Activated T-helper 2 cell treated with anti-CD3 and anti-CD28 coated beads, Interferon-gamma antibody, Interleukin-2, Interleukin-4, amounts not matched to agents 10 μg/mL and 5 μg/mL and 100 μg/mL, durations not matched to agents 14 hours and 24 hours and 36 hours (primary cell): Measurements from ENCODE around the gene HTR3A. TPM values are rescaled to one million over a fixed set of nuclear protein-coding genes. Genes with fewer than 3 reads are reported as not detected.
"Not testable (repeated sequence)": the region's sequence is repeated elsewhere in the genome, so short reads cannot be mapped to it uniquely, and the experiment has no call there.

Source experiments
- DNase-seq: peaks from one replicate; pipeline ENCODE4 v3.0.0; 2021; ENCODE audit warnings: low spot score
- H3K27ac Mint-ChIP-seq: one replicate; pipeline ENCODE4 v1.8.0; 2021; ENCODE audit warnings: mixed read lengths
- H3K27me3 Mint-ChIP-seq: one replicate; pipeline ENCODE4 v1.8.0; 2021; ENCODE audit warnings: low read depth, mixed read lengths
- H3K36me3 Mint-ChIP-seq: one replicate; pipeline ENCODE4 v1.8.0; 2021; ENCODE audit warnings: low read depth, mixed read lengths
- H3K4me1 Mint-ChIP-seq: one replicate; pipeline ENCODE4 v1.8.0; 2021; ENCODE audit warnings: low read depth, mixed read lengths
- H3K4me3 Mint-ChIP-seq: one replicate; pipeline ENCODE4 v1.8.0; 2021; ENCODE audit warnings: low read depth, mild to moderate bottlenecking, moderate library complexity, mixed read lengths
- H3K9me3 Mint-ChIP-seq: one replicate; pipeline ENCODE4 v1.8.0; 2021; ENCODE audit warnings: mixed read lengths
- intact Hi-C: fragments of 100-400 bp; cut with micrococcal nuclease; formaldehyde crosslinking; loops from one replicate; pipeline ENCODE4 v1.15.1; 2023
- total RNA-seq: library from RNA; stranded (reverse); gene quantifications from 2 replicates; pipeline ENCODE4 v1.2.3, GENCODE V29; 2022

The HTR3A gene
- not detected in 2 replicates for total RNA-seq

DNA sequence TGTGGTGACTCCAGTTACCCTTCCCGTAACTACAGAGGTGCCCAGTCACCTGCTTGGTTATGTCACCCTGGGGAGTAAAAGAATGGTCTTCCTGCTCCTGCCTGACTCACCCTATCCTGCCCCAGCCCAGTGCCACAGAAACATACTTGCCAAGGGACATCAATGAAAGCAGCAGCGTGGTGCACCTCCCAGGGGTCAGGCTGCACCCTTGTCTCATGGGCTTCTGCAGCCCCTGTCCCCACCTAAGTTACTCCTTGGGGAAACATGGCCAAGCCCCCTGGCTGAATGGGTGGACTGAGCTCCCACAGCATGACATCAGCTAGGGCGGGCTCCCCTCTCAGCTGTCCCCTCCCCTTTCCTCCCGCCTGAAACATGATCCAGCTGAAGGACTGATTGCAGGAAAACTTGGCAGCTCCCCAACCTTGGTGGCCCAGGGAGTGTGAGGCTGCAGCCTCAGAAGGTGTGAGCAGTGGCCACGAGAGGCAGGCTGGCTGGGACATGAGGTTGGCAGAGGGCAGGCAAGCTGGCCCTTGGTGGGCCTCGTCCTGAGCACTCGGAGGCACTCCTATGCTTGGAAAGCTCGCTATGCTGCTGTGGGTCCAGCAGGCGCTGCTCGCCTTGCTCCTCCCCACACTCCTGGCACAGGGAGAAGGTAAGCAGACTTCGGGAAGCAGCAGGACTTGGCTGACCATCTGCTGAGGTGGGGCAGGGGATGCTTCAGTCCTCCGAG is at the start of gene HTR3A:
TSS of gene HTR3A (plus strand) at position 368 of the 730 bp plus-strand sequence. CDS start at position 586, 218 bp downstream.
- Mint-ChIP-seq H3K9me3 (no peaks in the 10 kb centered on the region), H3K4me3 (no peak within 1 kb of the TSS), H3K4me1 (peaks cover 2% of the 10 kb centered on the region), H3K36me3 (no peaks in the 10 kb centered on the region), H3K27ac (no peak within 1 kb of the TSS), H3K27me3 (peaks cover 2% of the 10 kb centered on the region)
- DNase-seq = no peak
- intact Hi-C loops = no loop called here

DNA sequence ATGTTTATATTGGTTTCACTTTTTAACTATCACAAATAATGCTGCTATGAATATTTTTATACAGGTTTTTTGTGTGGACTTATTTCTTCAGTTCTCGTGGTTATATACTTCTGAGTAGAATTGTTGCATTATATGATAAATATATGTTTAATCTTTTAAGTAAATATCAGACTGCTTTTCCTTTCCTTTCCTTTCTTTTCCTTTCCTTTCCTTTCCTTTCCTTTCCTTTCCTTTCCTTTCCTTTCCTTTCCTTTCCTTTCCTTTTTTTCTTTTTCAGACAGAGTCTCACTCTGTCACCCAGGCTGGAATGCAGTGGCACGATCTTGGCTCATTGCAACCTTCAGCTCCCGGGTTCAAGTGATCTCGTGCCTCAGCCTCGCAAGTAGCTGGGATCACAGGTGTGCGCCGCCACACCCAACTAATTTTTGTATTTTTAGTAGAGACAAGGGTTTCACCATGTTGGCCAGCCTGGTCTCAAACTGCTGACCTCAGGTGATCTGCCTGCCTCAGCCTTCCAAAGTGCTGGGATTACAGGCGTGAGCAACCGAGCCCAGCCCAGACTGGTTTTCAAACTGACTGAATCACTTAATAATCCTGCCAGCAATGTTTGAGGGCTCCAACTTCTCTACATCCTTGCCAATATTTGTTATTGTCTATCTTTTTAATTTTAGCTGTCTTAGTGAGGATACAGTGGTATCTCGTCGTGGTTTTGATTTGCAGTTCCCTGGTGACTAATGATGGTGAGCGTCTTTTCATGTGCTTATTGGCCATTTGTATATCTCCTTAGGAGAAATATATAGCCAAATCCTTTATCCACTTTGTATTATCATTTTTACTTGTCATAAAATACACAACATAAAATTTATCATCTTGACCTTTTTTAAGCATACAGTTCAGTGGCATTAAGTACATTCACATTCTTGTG is 48.4 kb upstream of the HTR3A start:
- H3K27ac Mint-ChIP-seq = no peak overlapping the region
- no peaks in the 10 kb centered on the region for H3K27me3 Mint-ChIP-seq
- H3K9me3 Mint-ChIP-seq = no peaks in the 10 kb centered on the region
- no peak for DNase-seq
- H3K36me3 Mint-ChIP-seq = no peaks in the 10 kb centered on the region
- H3K4me1 Mint-ChIP-seq = no peaks in the 10 kb centered on the region
- H3K4me3 Mint-ChIP-seq = no peak overlapping the region
- intact Hi-C loops = no loop called here

DNA sequence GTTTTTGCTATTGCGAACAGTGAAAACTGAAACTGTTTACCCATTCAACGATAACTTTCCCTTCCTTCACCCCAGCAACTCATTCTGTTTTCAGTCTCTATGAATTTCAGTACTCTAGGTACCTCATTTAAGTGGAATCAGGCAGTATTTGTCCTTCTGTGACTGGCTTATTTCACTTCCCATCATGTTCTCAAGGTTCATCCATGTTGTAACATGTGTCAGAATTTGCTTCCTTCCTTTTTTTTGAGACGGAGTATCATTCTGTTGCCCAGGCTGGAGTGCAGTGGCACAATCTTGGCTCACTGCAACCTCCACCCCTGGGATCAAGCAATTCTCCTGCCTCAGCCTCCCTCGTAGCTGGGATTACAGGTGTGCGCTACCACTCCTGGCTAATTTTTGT is 46.6 kb upstream of the HTR3A start:
- no peaks in the 10 kb centered on the region for H3K4me1 Mint-ChIP-seq
- intact Hi-C loops = no loop called here
- no peak overlapping the region for H3K27ac Mint-ChIP-seq
- no peaks in the 10 kb centered on the region for H3K27me3 Mint-ChIP-seq
- DNase-seq = no peak
- no peaks in the 10 kb centered on the region for H3K36me3 Mint-ChIP-seq
- H3K9me3 Mint-ChIP-seq = no peaks in the 10 kb centered on the region
- no peak overlapping the region for H3K4me3 Mint-ChIP-seq

GRCh38 chr11:113932788-113933187 is 42.1 kb upstream of the HTR3A start:
- Mint-ChIP-seq H3K27me3 (peaks cover 6% of the 10 kb centered on the region), H3K36me3 (no peaks in the 10 kb centered on the region), H3K4me3 (no peak overlapping the region), H3K27ac (no peak overlapping the region), H3K4me1 (no peaks in the 10 kb centered on the region), H3K9me3 (no peaks in the 10 kb centered on the region)
- no peak for DNase-seq
- intact Hi-C loops = no loop called here

DNA sequence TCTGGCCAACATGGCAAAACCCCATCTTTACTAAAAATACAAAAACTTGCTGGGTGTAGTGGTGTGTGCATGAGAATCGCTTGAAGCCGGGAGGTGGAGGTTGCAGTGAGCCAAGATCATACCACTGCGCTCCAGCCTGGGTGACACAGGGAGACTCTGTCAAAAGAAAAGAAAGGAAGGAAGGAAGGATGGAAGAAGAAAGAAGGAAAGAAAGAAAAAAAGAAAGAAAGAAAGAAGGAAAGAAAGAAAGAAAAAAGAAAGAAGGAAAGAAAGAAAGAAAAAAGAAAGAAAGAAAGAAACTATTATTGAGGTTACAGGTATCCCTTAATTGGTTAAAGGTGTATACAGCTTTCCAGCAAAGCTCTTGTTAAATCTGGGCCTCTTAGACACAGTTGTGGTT is 40.7 kb upstream of the HTR3A start:
- H3K9me3 Mint-ChIP-seq, H3K4me1 Mint-ChIP-seq, DNase-seq, H3K27ac Mint-ChIP-seq, H3K27me3 Mint-ChIP-seq, intact Hi-C loops, H3K36me3 Mint-ChIP-seq, H3K4me3 Mint-ChIP-seq: not testable (repeated sequence)

DNA sequence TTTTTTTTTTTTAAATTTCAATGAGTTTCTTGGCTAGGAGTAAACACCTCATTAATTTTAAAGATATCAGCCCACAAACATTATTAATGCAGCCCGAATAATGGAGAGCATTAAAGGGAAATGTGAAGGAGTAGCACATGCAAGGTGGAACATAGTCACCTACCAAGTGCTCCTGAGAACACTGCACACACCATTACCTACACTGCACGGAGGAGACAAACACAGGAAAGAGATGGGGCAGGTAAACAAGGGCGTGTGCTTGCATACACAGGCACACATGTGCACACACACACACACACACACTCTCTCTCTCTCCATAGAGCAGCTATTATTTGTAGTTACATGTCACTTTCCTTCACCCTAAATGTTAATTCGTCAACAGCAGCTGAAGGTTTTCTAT is 40.1 kb upstream of the HTR3A start:
- Mint-ChIP-seq H3K4me3 (no peak overlapping the region), H3K9me3 (no peaks in the 10 kb centered on the region), H3K27ac (no peak overlapping the region), H3K36me3 (no peaks in the 10 kb centered on the region), H3K27me3 (peaks cover 6% of the 10 kb centered on the region), H3K4me1 (no peaks in the 10 kb centered on the region)
- DNase-seq = no peak
- intact Hi-C loops = no loop called here

DNA sequence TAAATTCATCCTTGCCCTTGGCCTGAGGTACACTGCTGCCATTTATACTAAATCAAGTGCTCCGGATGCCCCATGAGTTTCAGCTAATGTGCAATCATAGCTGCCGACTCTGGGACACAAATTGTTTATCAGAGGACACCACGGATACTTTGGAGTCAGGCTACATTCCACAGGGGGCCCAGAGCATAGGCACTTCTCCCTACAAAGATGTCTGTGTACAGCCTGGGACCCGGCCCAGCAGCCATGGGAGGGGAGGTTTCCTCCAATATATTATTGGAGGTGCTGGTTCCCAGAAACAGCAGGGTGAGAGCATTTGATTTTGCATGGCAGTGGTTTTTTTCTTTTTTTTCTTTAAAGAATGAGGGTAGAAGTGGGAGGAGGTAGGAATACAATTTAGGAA is 39.0 kb upstream of the HTR3A start:
- H3K9me3 Mint-ChIP-seq = no peaks in the 10 kb centered on the region
- H3K27ac Mint-ChIP-seq = no peak overlapping the region
- peaks cover 6% of the 10 kb centered on the region for H3K27me3 Mint-ChIP-seq
- H3K36me3 Mint-ChIP-seq = no peaks in the 10 kb centered on the region
- no peak for DNase-seq
- H3K4me1 Mint-ChIP-seq = no peaks in the 10 kb centered on the region
- intact Hi-C loops = no loop called here
- H3K4me3 Mint-ChIP-seq = no peak overlapping the region

DNA sequence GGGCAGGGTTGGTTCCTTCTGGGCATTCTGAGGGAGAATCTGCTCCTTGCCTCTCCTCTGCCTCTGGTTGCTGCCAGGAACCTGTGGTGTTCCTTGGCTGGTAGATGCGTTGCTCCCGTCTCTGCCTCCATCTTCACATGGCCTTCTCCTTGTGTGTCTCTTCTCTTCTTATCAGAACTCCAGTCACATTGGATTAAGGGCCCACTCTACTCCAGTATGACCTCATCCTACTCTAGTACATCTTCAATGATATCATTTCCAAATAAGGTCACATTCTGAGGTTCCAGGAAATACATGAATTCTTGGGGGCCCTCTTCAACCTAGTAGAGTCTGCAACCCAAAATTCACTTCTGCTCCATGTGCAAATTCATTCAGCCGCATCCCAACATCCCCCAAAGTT is 37.0 kb upstream of the HTR3A start:
- Mint-ChIP-seq H3K27me3 (peaks cover 6% of the 10 kb centered on the region), H3K9me3 (no peaks in the 10 kb centered on the region), H3K36me3 (no peaks in the 10 kb centered on the region), H3K4me1 (no peaks in the 10 kb centered on the region), H3K4me3 (no peak overlapping the region), H3K27ac (no peak overlapping the region)
- intact Hi-C loops = no loop called here
- no peak for DNase-seq

GRCh38 chr11:113942256-113942655 is 32.7 kb upstream of the HTR3A start:
- no peak overlapping the region for H3K27ac Mint-ChIP-seq
- no peaks in the 10 kb centered on the region for H3K36me3 Mint-ChIP-seq
- no peaks in the 10 kb centered on the region for H3K27me3 Mint-ChIP-seq
- no peak overlapping the region for H3K4me3 Mint-ChIP-seq
- intact Hi-C loops = no loop called here
- H3K4me1 Mint-ChIP-seq = no peaks in the 10 kb centered on the region
- no peak for DNase-seq
- H3K9me3 Mint-ChIP-seq = no peaks in the 10 kb centered on the region

GRCh38 chr11:113946162-113946561 is 28.7 kb upstream of the HTR3A start:
- H3K9me3 Mint-ChIP-seq, H3K27ac Mint-ChIP-seq, H3K4me3 Mint-ChIP-seq, H3K27me3 Mint-ChIP-seq, intact Hi-C loops, H3K36me3 Mint-ChIP-seq, DNase-seq, H3K4me1 Mint-ChIP-seq: not testable (repeated sequence)

- H3K36me3 Mint-ChIP-seq = no peaks in the 10 kb centered on the region
- H3K4me1 Mint-ChIP-seq = no peaks in the 10 kb centered on the region
- H3K27ac Mint-ChIP-seq = no peak overlapping the region
- H3K9me3 Mint-ChIP-seq = no peaks in the 10 kb centered on the region
- intact Hi-C loops = no loop called here
- H3K4me3 Mint-ChIP-seq = no peak overlapping the region
- no peak for DNase-seq
- peaks cover 11% of the 10 kb centered on the region for H3K27me3 Mint-ChIP-seq
Measured at GRCh38 chr11:113947994-113948393, 26.9 kb upstream of the HTR3A start.

DNA sequence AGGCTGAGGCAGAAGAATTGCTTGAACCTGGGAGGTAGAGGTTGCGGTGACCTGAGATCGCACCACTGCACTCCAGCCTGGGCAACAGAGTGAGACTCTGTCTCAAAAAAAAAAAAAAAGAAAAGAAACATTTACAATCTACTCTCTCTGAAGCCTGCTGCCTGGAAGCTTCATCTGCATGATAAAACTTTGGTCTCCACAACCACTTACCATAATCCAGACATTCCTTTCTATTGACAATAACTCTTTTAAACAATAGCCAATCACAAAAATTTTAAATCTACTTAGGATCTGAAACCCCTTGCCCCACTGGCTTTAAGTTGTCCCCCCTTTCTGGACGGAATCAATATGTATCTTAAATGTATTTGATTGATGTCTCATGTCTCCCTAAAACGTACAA is 25.0 kb upstream of the HTR3A start:
- Mint-ChIP-seq H3K4me3 (no peak overlapping the region), H3K4me1 (no peaks in the 10 kb centered on the region), H3K9me3 (no peaks in the 10 kb centered on the region), H3K27ac (no peak overlapping the region), H3K36me3 (no peaks in the 10 kb centered on the region), H3K27me3 (peaks cover 17% of the 10 kb centered on the region)
- intact Hi-C loops = no loop called here
- no peak for DNase-seq

GRCh38 chr11:113951537-113951936 is 23.4 kb upstream of the HTR3A start:
- H3K36me3 Mint-ChIP-seq = no peaks in the 10 kb centered on the region
- no peaks in the 10 kb centered on the region for H3K4me1 Mint-ChIP-seq
- no peak for DNase-seq
- H3K27ac Mint-ChIP-seq = no peak overlapping the region
- peaks cover 17% of the 10 kb centered on the region for H3K27me3 Mint-ChIP-seq
- intact Hi-C loops = no loop called here
- no peaks in the 10 kb centered on the region for H3K9me3 Mint-ChIP-seq
- no peak overlapping the region for H3K4me3 Mint-ChIP-seq
